ENCODE data around the gene DNAJC13.

DNA sequence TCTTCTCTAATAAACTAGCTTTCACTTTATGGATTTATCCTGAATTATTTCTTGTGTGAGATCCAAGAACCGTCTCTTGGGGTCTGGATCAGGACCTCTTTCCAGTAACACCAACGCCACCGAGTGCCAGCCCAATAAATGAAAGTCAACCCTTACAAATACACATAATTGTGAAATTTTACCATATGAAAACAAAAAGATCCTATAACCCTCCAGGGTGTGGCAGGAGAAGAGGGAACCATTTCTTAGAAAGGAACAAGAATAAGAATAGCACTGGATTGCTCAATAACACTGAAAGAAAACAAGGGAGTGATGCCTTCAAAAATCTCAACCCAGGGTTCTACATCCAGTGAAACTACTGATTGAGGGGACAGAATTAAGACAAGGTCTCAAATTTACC lies 128.2 kb downstream of the DNAJC13 start:
- TF ChIP-seq, protein P1, sequence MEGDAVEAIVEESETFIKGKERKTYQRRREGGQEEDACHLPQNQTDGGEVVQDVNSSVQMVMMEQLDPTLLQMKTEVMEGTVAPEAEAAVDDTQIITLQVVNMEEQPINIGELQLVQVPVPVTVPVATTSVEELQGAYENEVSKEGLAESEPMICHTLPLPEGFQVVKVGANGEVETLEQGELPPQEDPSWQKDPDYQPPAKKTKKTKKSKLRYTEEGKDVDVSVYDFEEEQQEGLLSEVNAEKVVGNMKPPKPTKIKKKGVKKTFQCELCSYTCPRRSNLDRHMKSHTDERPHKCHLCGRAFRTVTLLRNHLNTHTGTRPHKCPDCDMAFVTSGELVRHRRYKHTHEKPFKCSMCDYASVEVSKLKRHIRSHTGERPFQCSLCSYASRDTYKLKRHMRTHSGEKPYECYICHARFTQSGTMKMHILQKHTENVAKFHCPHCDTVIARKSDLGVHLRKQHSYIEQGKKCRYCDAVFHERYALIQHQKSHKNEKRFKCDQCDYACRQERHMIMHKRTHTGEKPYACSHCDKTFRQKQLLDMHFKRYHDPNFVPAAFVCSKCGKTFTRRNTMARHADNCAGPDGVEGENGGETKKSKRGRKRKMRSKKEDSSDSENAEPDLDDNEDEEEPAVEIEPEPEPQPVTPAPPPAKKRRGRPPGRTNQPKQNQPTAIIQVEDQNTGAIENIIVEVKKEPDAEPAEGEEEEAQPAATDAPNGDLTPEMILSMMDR (IDR thresholded peaks at IDR 0.05), result no peak
- TF ChIP-seq POLR2A (IDR thresholded peaks at IDR 0.05), result no peak

Measured in Peyer's patch (tissue), 4 donors.